Loucy (cell line): Measurements from ENCODE around the gene GOLGA1.

Experiments used
- H2AFZ ChIP-seq: fragments of 200-600 bp; sonication (generic); 2 replicates; pipeline ENCODE4 v1.6.0; 2016; ENCODE audit warnings: antibody characterized with exemption, mild to moderate bottlenecking, low read length, moderate library complexity
- H3F3A ChIP-seq: fragments of 200-600 bp; 2 replicates; pipeline ENCODE4 v1.6.0; 2016; ENCODE audit warnings: antibody characterized with exemption, low read depth, mild to moderate bottlenecking
- H3K27me3 ChIP-seq: fragments of 200-600 bp; sonication (generic); 2 replicates; pipeline ENCODE4 v1.6.1; 2014; ENCODE audit warnings: low read length, mild to moderate bottlenecking; ENCODE audit not compliant: insufficient read depth, poor library complexity, severe bottlenecking
- H3K36me3 ChIP-seq: fragments of 200-600 bp; sonication (generic); 2 replicates; pipeline ENCODE4 v1.6.1; 2016; ENCODE audit warnings: low read length; ENCODE audit not compliant: insufficient read depth
- H3K4me1 ChIP-seq: fragments of 200-600 bp; sonication (generic); 2 replicates; pipeline ENCODE4 v1.5.1; 2014; ENCODE audit warnings: low read length, mild to moderate bottlenecking; ENCODE audit not compliant: insufficient read depth, poor library complexity, severe bottlenecking
- H3K4me2 ChIP-seq: fragments of 200-600 bp; sonication (generic); 2 replicates; pipeline ENCODE4 v1.6.0; 2014; ENCODE audit warnings: antibody characterized with exemption, low read length, low read depth, mild to moderate bottlenecking; ENCODE audit not compliant: poor library complexity, severe bottlenecking
- H3K4me3 ChIP-seq: fragments of 200-600 bp; sonication (generic); 2 replicates; pipeline ENCODE4 v1.5.1; 2014; ENCODE audit warnings: low read length, mild to moderate bottlenecking, mixed read lengths; ENCODE audit not compliant: poor library complexity, severe bottlenecking
- H3K79me2 ChIP-seq: fragments of 200-600 bp; sonication (generic); 2 replicates; pipeline ENCODE4 v1.6.1; 2014; ENCODE audit warnings: low read length; ENCODE audit not compliant: insufficient read depth
- H3K9ac ChIP-seq: fragments of 200-600 bp; sonication (generic); 2 replicates; pipeline ENCODE4 v1.6.0; 2014; ENCODE audit warnings: mild to moderate bottlenecking, low read depth, low read length, moderate library complexity; ENCODE audit not compliant: poor library complexity, severe bottlenecking
- H3K9me2 ChIP-seq: fragments of 200-600 bp; sonication (generic); replicated peaks from 2 replicates; pipeline ENCODE4 v1.6.1; 2016; ENCODE audit warnings: low read depth, low read length, mixed read lengths
- H3K9me3 ChIP-seq: fragments of 200-600 bp; sonication (generic); 2 replicates; pipeline ENCODE4 v1.6.1; 2014; ENCODE audit warnings: mild to moderate bottlenecking, antibody characterized with exemption, low read length, low read depth; ENCODE audit not compliant: insufficient read depth
- H4K20me1 ChIP-seq: fragments of 200-600 bp; sonication (generic); 2 replicates; pipeline ENCODE4 v1.6.0; 2014; ENCODE audit warnings: antibody characterized with exemption, low read length, mild to moderate bottlenecking; ENCODE audit not compliant: insufficient read depth, poor library complexity, severe bottlenecking
- CTCF ChIP-seq: fragments of 200-600 bp; sonication (generic); conservative IDR thresholded peaks from 2 replicates; pipeline ENCODE4 v1.5.1; 2014; ENCODE audit warnings: mild to moderate bottlenecking, antibody characterized with exemption, low read length
- EZH2phosphoT487 ChIP-seq: fragments of 200-600 bp; IDR thresholded peaks from 2 replicates; pipeline ENCODE4 v1.6.1; 2018; ENCODE audit warnings: antibody characterized with exemption, mild to moderate bottlenecking, moderate library complexity, borderline replicate concordance

Gene GOLGA1

DNA sequence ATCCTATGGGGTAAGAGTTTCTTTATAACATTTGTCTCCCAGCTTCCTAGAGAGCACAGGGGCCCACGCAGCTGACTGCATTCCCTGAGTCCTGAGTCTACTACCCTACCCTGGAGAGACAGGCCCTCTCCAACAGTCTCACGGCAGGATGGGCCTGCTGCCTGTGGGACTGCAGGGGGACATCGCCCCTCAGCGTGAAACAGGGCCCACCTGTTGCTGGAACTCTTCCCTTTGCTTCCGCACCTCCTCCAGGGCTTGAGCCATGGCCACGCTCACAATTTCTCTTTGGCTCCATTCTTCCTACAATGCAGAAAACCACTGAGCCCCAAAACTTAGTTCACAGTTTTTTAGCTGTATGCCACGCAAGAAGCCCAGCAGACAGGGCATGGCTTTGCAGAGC lies 50.7 kb downstream of the GOLGA1 start:
- Histone ChIP-seq H2AFZ (no peak overlapping the region), H3K4me2 (no peak overlapping the region), H3K4me1 (no peaks in the 10 kb centered on the region), H4K20me1 (no peaks in the 10 kb centered on the region), H3K27me3 (no peaks in the 10 kb centered on the region), H3K9ac (no peak overlapping the region), H3K9me2 (no peaks in the 10 kb centered on the region), H3K4me3 (no peak overlapping the region), H3F3A (no peaks in the 10 kb centered on the region), H3K9me3 (no peaks in the 10 kb centered on the region), H3K36me3 (peaks cover 64% of the 10 kb centered on the region; the same call in 1 of the 2 replicates), H3K79me2 (no peaks in the 10 kb centered on the region)
- TF ChIP-seq EZH2phosphoT487 (no peak), CTCF (no peak)

GRCh38 chr9:124889006-124889405 lies 51.9 kb downstream of the GOLGA1 start:
- Histone ChIP-seq H3K79me2 (no peaks in the 10 kb centered on the region), H3K36me3 (peaks cover 65% of the 10 kb centered on the region; the same call in 1 of the 2 replicates), H2AFZ (no peak overlapping the region), H3K9ac (no peak overlapping the region), H3K4me3 (no peak overlapping the region), H3K4me1 (no peaks in the 10 kb centered on the region), H4K20me1 (no peaks in the 10 kb centered on the region), H3K9me2 (no peaks in the 10 kb centered on the region), H3K27me3 (no peaks in the 10 kb centered on the region), H3F3A (no peaks in the 10 kb centered on the region), H3K9me3 (no peaks in the 10 kb centered on the region), H3K4me2 (no peak overlapping the region)
- TF ChIP-seq EZH2phosphoT487 (no peak), CTCF (no peak)

GRCh38 chr9:124887832-124888231 lies 53.1 kb downstream of the GOLGA1 start:
- Histone ChIP-seq H3K9me2 (no peaks in the 10 kb centered on the region), H3F3A (no peaks in the 10 kb centered on the region), H4K20me1 (no peaks in the 10 kb centered on the region), H3K4me3 (no peak overlapping the region), H3K4me2 (no peak overlapping the region), H3K9ac (no peak overlapping the region), H3K36me3 (peaks cover 56% of the 10 kb centered on the region; the same call in 1 of the 2 replicates), H3K4me1 (no peaks in the 10 kb centered on the region), H2AFZ (no peak overlapping the region), H3K79me2 (no peaks in the 10 kb centered on the region), H3K9me3 (no peaks in the 10 kb centered on the region), H3K27me3 (no peaks in the 10 kb centered on the region)
- TF ChIP-seq EZH2phosphoT487 (no peak), CTCF (no peak)
